Testis (tissue), 2 donors: Measurements from ENCODE around the gene GPR63.

Source experiments
- CTCF ChIP-seq, 3 experiments: fragments of 450-650 bp in 2 of 3; fragments of 200-600 bp in 1 of 3; sonication (generic) in 1 of 3; IDR thresholded peaks; one replicate each; pipeline ENCODE4 v1.5.1; 2016 to 2019; ENCODE audit warnings: antibody characterized with exemption in 3 of 3, mild to moderate bottlenecking in 2 of 3, moderate library complexity in 1 of 3
- POLR2A ChIP-seq: fragments of 450-650 bp; IDR thresholded peaks from one replicate; pipeline ENCODE4 v1.6.1; 2017; ENCODE audit warnings: antibody characterized with exemption, mild to moderate bottlenecking, moderate library complexity

DNA sequence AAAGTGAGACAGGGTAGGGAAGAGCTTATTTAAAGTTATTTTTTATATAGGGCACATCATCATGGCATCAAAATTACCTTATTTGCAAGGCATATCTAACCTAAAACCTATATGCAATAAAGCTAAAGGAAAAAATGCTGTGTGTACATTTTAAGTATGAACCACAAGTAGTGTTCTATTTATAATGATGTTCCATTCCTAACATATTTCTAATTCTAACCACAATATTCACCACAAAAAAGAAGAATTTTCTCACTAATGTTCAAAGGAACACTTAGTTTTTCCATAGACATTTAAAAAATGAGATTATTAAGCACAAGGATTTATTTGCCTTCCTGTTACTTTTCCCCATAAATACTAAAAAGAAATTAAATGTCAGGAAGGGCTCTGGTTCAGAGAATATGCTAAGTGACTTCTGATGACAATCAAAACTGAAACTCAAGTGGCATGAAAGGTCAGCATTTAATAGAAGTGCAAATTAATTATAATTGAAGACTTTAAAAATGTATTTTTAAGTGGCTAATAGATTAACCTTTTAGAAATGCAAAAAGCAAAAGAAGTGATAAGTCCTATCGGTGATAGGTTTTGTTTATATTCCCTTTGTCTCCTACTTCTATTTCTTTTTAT is 25.1 kb downstream of the GPR63 start:
- no peak for TF ChIP-seq CTCF (IDR thresholded peaks at IDR 0.05)
- no peak for TF ChIP-seq POLR2A
